SK-N-SH (cell line): ENCODE measurements around the gene ZER1. TPM values are rescaled to one million over a fixed set of nuclear protein-coding genes. Genes with fewer than 3 reads are reported as not detected.
A peak's percentile ranks its signal among the peaks of the same experiment; 100 is the strongest.

Source experiments
- CTCF ChIA-PET: fragments of 300-600, 350-600 bp; formaldehyde crosslinking; extraction: SDS; loops from one replicate; lab custom pipeline; 2021; lab: Yijun Ruan, JAX
- POLR2A ChIA-PET: fragments of 350-600 bp; sonication (Branson Sonifier 250); formaldehyde crosslinking; extraction: SDS; loops from one replicate; lab custom pipeline; 2020; ENCODE audit warnings: antibody characterized with exemption, inconsistent platforms; lab: Yijun Ruan, JAX
- DNase-seq: peaks from one replicate; pipeline ENCODE4 v3.0.0; 2012
- H2AFZ ChIP-seq: fragments of 200-600 bp; sonication (generic); 2 replicates; pipeline ENCODE4 v1.8.1; 2016; ENCODE audit warnings: antibody characterized with exemption, mild to moderate bottlenecking, low read depth
- H3F3A ChIP-seq: fragments of 200-600 bp; sonication (generic); replicated peaks from 2 replicates; pipeline ENCODE3; 2016; ENCODE audit warnings: antibody characterized with exemption, mild to moderate bottlenecking; ENCODE audit not compliant: insufficient read depth
- H3K27ac ChIP-seq, 2 experiments: fragments of 200-500 bp in 1 of 2; fragments of 200-600 bp in 1 of 2; sonication (Bioruptor generic) in 1 of 2; sonication (generic), shearing (Covaris generic) in 1 of 2; 2 replicates each; pipeline versions ENCODE4 v1.5.1 to v1.6.1; 2014 to 2016; ENCODE audit warnings: low read depth in 2 of 2, inconsistent platforms in 1 of 2, low read length in 1 of 2, mild to moderate bottlenecking in 1 of 2, mixed read lengths in 1 of 2
- H3K27me3 ChIP-seq: fragments of 200-600 bp; sonication (generic), shearing (Covaris generic); 2 replicates; pipeline ENCODE4 v1.6.1; 2016; ENCODE audit warnings: mixed run types; ENCODE audit not compliant: insufficient read depth
- H3K36me3 ChIP-seq, 2 experiments: fragments of 200-500 bp in 1 of 2; fragments of 200-600 bp in 1 of 2; sonication (Bioruptor generic) in 1 of 2; sonication (generic) in 1 of 2; replicated peaks in 1 of 2; 2 replicates each; pipeline versions ENCODE3 to v1.5.1; 2014 to 2016; ENCODE audit warnings: low read length in 1 of 2, mild to moderate bottlenecking in 1 of 2; ENCODE audit not compliant: insufficient read depth in 2 of 2, control insufficient read depth in 1 of 2
- H3K4me1 ChIP-seq, 2 experiments: fragments of 200-500 bp in 1 of 2; fragments of 200-600 bp in 1 of 2; sonication (Bioruptor generic) in 1 of 2; sonication (generic), shearing (Covaris generic) in 1 of 2; 2 replicates each; pipeline versions ENCODE4 v1.5.1 to v1.6.1; 2014 to 2016; ENCODE audit warnings: low read depth in 1 of 2, low read length in 1 of 2, mixed run types in 1 of 2; ENCODE audit not compliant: insufficient read depth in 2 of 2, control insufficient read depth in 1 of 2
- H3K4me2 ChIP-seq: fragments of 200-600 bp; sonication (generic), shearing (Covaris generic); 2 replicates; pipeline ENCODE4 v1.6.1; 2017; ENCODE audit warnings: mixed run types
- H3K4me3 ChIP-seq, 2 experiments: fragments of 200-500 bp in 1 of 2; fragments of 200-600 bp in 1 of 2; sonication (Bioruptor generic) in 1 of 2; sonication (generic), shearing (Covaris generic) in 1 of 2; 2 replicates each; pipeline versions ENCODE4 v1.5.1 to v1.8.1; 2014 to 2016; ENCODE audit warnings: low read depth in 2 of 2, inconsistent platforms in 1 of 2, low read length in 1 of 2, mild to moderate bottlenecking in 1 of 2, mixed read lengths in 1 of 2, moderate library complexity in 1 of 2
- H3K79me2 ChIP-seq: fragments of 200-600 bp; sonication (generic); 2 replicates; pipeline ENCODE4 v1.8.1; 2017; ENCODE audit warnings: mild to moderate bottlenecking; ENCODE audit not compliant: insufficient read depth
- H3K9ac ChIP-seq: fragments of 200-600 bp; sonication (generic); 2 replicates; pipeline ENCODE4 v1.6.1; 2017; ENCODE audit warnings: mixed run types
- H3K9me2 ChIP-seq: fragments of 200-600 bp; sonication (generic); 2 replicates; pipeline ENCODE4 v1.6.1; 2017; ENCODE audit warnings: mixed run types
- H3K9me3 ChIP-seq: fragments of 200-600 bp; sonication (generic); 2 replicates; pipeline ENCODE4 v1.6.1; 2017; ENCODE audit warnings: mixed run types, mild to moderate bottlenecking, moderate library complexity
- H4K20me1 ChIP-seq: fragments of 200-600 bp; sonication (generic); 2 replicates; pipeline ENCODE4 v1.6.1; 2017; ENCODE audit warnings: mild to moderate bottlenecking, mixed run types; ENCODE audit not compliant: insufficient read depth
- CHD2 ChIP-seq: fragments of 150-350 bp; IDR thresholded peaks from 2 replicates; pipeline ENCODE4 v1.6.1; 2018; ENCODE audit warnings: low read length; ENCODE audit not compliant: partially characterized antibody
- ELF1 ChIP-seq: IDR thresholded peaks from 2 replicates; pipeline ENCODE4 v1.4.0; 2012
- FOSL2 ChIP-seq: IDR thresholded peaks from 2 replicates; pipeline ENCODE4 v1.4.0; 2012; ENCODE audit warnings: low read depth, mild to moderate bottlenecking, moderate library complexity, borderline replicate concordance
- FOXJ3 ChIP-seq: sonication (generic); formaldehyde crosslinking; IDR thresholded peaks from 2 replicates; pipeline ENCODE4 v1.5.1; 2020; ENCODE audit warnings: mild to moderate bottlenecking, missing genetic modification reagents
- JUND ChIP-seq: IDR thresholded peaks from 2 replicates; pipeline ENCODE4 v1.4.0; 2012
- MAX ChIP-seq: IDR thresholded peaks from 2 replicates; pipeline ENCODE4 v1.4.0; 2012; ENCODE audit warnings: low read depth
- MXI1 ChIP-seq: IDR thresholded peaks from 2 replicates; pipeline ENCODE4 v1.6.1; 2012; ENCODE audit warnings: mild to moderate bottlenecking, low read depth, low read length, improper control_type of control experiment
- RAD21 ChIP-seq: IDR thresholded peaks from 2 replicates; pipeline ENCODE4 v1.6.1; 2012; ENCODE audit warnings: mild to moderate bottlenecking, low read length
- RCOR1 ChIP-seq: fragments of 150-350 bp; IDR thresholded peaks from 2 replicates; pipeline ENCODE4 v1.6.1; 2017; ENCODE audit warnings: antibody characterized with exemption, low read length
- SMC3 ChIP-seq: IDR thresholded peaks from 2 replicates; pipeline ENCODE4 v1.6.1; 2012; ENCODE audit warnings: low read depth, low read length, improper control_type of control experiment
- TAF1 ChIP-seq: IDR thresholded peaks from 2 replicates; pipeline ENCODE4 v1.6.1; 2012; ENCODE audit warnings: low read depth, mild to moderate bottlenecking, low read length, moderate library complexity, borderline replicate concordance
- YY1 ChIP-seq: IDR thresholded peaks from 2 replicates; pipeline ENCODE4 v1.4.0; 2012; ENCODE audit warnings: low read depth, mild to moderate bottlenecking
- WGBS: methylation state at CpG from one replicate; pipeline ENCODE4 v1.1.6; 2017; ENCODE audit warnings: low lambda C conversion rate; 5-methylcytosine and 5-hydroxymethylcytosine counted together
- polyA plus RNA-seq, 3 experiments: library from polyadenylated mRNA; depleted of rRNA; stranded (reverse); fragments of >200 nt; gene quantifications; 2 replicates each; pipeline ENCODE4 v1.2.3, GENCODE V29; 2012
- TF ChIP-seq, protein P1 (sequence below): IDR thresholded peaks from 2 replicates; pipeline ENCODE4; 2012
- TF ChIP-seq, protein P2 (sequence below): fragments of 200-600 bp; sonication (generic); IDR thresholded peaks from 2 replicates; pipeline ENCODE4 v1.6.1; 2017; ENCODE audit warnings: antibody characterized with exemption, mild to moderate bottlenecking, moderate library complexity

Gene ZER1
- polyA plus RNA-seq, 1 of the 3 experiments (the other 2 are of a cell fraction) = 30.9 TPM

- H3K9ac ChIP-seq = peak overlapping the region; percentile 84; the same call in 1 of the 2 replicates
- no peaks in the 10 kb centered on the region for H3K9me3 ChIP-seq
- H3K4me1 ChIP-seq = peaks cover 0 to 4% of the 10 kb centered on the region in 2 experiments; a peak in 1 of 4 replicates
- no peaks in the 10 kb centered on the region for H3K9me2 ChIP-seq
- H3K27ac ChIP-seq = no peak overlapping the region
- no peaks in the 10 kb centered on the region for H3K27me3 ChIP-seq
- TF ChIP-seq CHD2 = no peak
- peak overlapping the region; percentile 93 for H3K4me2 ChIP-seq
- peaks cover 19% of the 10 kb centered on the region for H3F3A ChIP-seq
- no peaks in the 10 kb centered on the region for H4K20me1 ChIP-seq
- no peaks in the 10 kb centered on the region for H3K79me2 ChIP-seq
- no peaks in the 10 kb centered on the region for H3K36me3 ChIP-seq
- DNase-seq = peak; percentile 27
- peak overlapping the region; percentile 68 to 85; a peak in 3 of 4 replicates for H3K4me3 ChIP-seq
- ChIA-PET CTCF (interaction anchor here (0.6 to 4.0 kb wide), 13 partner anchors 9 to 268 kb away, joined by 3 to 64 read pairs (median 4); partner anchors contain the start of genes ENDOG, SET and ZDHHC12), POLR2A (interaction anchor here (0.8 kb wide), 1 partner anchor 15 kb away, joined by 3 read pairs; the partner anchor contains the start of gene SET)
- no peak overlapping the region for H2AFZ ChIP-seq
- 95% methylated on average over 17 of the region's 31 CpGs for WGBS
Measured at GRCh38 chr9:128703616-128704355, 67.9 kb downstream of the ZER1 start.

DNA sequence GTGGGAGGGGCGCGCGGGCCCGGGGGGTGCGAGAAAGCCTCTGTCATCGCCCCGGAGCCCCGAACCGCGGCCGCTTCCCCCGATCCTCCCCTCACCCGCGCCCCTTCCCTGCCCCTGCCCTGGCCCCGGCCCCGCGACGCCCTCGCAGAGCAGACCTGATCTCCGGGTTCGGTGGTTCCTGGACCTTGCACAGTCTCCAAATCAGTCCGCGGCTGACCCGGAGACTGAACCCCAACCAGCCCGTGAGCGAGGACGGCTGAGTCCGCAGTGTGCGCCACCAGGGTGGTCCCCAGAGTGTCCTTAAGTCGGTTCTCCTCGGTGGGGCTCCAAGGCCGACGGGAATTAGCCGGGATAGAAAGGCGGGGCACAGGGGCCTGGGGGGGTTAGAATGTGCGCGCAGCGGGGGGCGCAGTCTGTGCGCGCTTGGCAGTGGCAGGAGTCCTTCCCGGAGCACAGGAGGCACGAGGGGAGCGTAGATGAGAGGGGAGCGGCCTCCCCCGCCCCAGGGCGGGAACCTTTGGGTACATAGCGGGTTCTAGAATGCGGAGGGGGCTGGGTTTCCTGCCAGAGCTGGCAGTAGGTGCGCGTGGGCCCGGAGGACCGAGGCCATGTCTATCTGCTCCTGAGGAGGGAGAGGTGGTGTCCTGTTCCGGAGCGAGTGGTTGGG lies 68.6 kb downstream of the ZER1 start:
- peak overlapping the region; percentile 93 for H3K4me2 ChIP-seq
- H3K27me3 ChIP-seq = no peaks in the 10 kb centered on the region
- WGBS = 26% methylated on average over 36 of the region's 55 CpGs
- no peaks in the 10 kb centered on the region for H3K9me2 ChIP-seq
- peaks cover 19% of the 10 kb centered on the region for H3F3A ChIP-seq
- no peaks in the 10 kb centered on the region for H3K79me2 ChIP-seq
- no peaks in the 10 kb centered on the region for H3K9me3 ChIP-seq
- no peak overlapping the region; a peak in 1 of 4 replicates for H3K27ac ChIP-seq
- TF ChIP-seq MAX (0 out of 2 replicates have a peak, but pooled peaks have one; percentile 4), CHD2 (no peak)
- H4K20me1 ChIP-seq = no peaks in the 10 kb centered on the region
- H3K36me3 ChIP-seq = no peaks in the 10 kb centered on the region
- ChIA-PET POLR2A (no interaction called here), CTCF (interaction anchor here (0.7 to 4.0 kb wide), 11 partner anchors 10 to 269 kb away, joined by 3 to 64 read pairs (median 4); partner anchors contain the start of genes ENDOG, SET and ZDHHC12)
- peak overlapping the region; percentile 97; the same call in 1 of the 2 replicates for H2AFZ ChIP-seq
- H3K4me3 ChIP-seq = peak overlapping the region; percentile 68 to 85
- peak; percentile 79 for DNase-seq
- H3K9ac ChIP-seq = peak overlapping the region; percentile 84
- peaks cover 0 to 4% of the 10 kb centered on the region in 2 experiments; a peak in 1 of 4 replicates for H3K4me1 ChIP-seq

GRCh38 chr9:128702445-128702948 lies 69.2 kb downstream of the ZER1 start, which contains the start of gene PKN3:
TSS of gene PKN3 (plus strand) at chr9:128702503. CDS start at chr9:128702916, 413 bp downstream.
- no CpG with 5 or more reads among the region's 65 CpGs for WGBS
- TF ChIP-seq, protein P1, sequence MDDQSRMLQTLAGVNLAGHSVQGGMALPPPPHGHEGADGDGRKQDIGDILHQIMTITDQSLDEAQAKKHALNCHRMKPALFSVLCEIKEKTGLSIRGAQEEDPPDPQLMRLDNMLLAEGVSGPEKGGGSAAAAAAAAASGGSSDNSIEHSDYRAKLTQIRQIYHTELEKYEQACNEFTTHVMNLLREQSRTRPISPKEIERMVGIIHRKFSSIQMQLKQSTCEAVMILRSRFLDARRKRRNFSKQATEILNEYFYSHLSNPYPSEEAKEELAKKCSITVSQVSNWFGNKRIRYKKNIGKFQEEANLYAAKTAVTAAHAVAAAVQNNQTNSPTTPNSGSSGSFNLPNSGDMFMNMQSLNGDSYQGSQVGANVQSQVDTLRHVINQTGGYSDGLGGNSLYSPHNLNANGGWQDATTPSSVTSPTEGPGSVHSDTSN = no peak
- TF ChIP-seq SMC3 = peak; percentile 26; the same call in 1 of the 2 replicates
- peak; percentile 27 for TF ChIP-seq CHD2
- peak; percentile 44; the same call in 1 of the 2 replicates for TF ChIP-seq ELF1
- TF ChIP-seq TAF1 = peak; percentile 35; the same call in 1 of the 2 replicates
- TF ChIP-seq FOSL2 = no peak
- TF ChIP-seq, protein P2, sequence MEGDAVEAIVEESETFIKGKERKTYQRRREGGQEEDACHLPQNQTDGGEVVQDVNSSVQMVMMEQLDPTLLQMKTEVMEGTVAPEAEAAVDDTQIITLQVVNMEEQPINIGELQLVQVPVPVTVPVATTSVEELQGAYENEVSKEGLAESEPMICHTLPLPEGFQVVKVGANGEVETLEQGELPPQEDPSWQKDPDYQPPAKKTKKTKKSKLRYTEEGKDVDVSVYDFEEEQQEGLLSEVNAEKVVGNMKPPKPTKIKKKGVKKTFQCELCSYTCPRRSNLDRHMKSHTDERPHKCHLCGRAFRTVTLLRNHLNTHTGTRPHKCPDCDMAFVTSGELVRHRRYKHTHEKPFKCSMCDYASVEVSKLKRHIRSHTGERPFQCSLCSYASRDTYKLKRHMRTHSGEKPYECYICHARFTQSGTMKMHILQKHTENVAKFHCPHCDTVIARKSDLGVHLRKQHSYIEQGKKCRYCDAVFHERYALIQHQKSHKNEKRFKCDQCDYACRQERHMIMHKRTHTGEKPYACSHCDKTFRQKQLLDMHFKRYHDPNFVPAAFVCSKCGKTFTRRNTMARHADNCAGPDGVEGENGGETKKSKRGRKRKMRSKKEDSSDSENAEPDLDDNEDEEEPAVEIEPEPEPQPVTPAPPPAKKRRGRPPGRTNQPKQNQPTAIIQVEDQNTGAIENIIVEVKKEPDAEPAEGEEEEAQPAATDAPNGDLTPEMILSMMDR = peak; percentile 96
- no peak for TF ChIP-seq YY1
- TF ChIP-seq JUND = no peak
- 0 out of 2 replicates have a peak, but pooled peaks have one; percentile 36 for TF ChIP-seq MAX
- TF ChIP-seq MXI1 = peak; percentile 47
- TF ChIP-seq RCOR1 = no peak; the same call in 1 of the 2 replicates
- no peak for TF ChIP-seq FOXJ3 (CRISPR knock-in tag)
- TF ChIP-seq RAD21 = peak; percentile 35

More at GRCh38 chr9:128702445-128702948, 69.2 kb downstream of the ZER1 start, which contains the start of gene PKN3:
- H3K9ac ChIP-seq = peak within 1 kb of the TSS; percentile 84
- peaks cover 19% of the 10 kb centered on the region for H3F3A ChIP-seq
- no peaks in the 10 kb centered on the region for H3K9me2 ChIP-seq
- no peaks in the 10 kb centered on the region for H3K36me3 ChIP-seq
- H3K4me3 ChIP-seq = peak within 1 kb of the TSS; percentile 68 to 85
- DNase-seq = peak; percentile 98
- peak within 1 kb of the TSS in 1 of 2 experiments; percentile 38; a peak in 2 of 4 replicates for H3K27ac ChIP-seq
- H3K79me2 ChIP-seq = no peaks in the 10 kb centered on the region
- H3K9me3 ChIP-seq = no peaks in the 10 kb centered on the region
- H3K4me2 ChIP-seq = peak within 1 kb of the TSS; percentile 93
- H2AFZ ChIP-seq = peak within 1 kb of the TSS; percentile 97; the same call in 1 of the 2 replicates
- H3K27me3 ChIP-seq = no peaks in the 10 kb centered on the region
- peaks cover 0 to 4% of the 10 kb centered on the region in 2 experiments; a peak in 1 of 4 replicates for H3K4me1 ChIP-seq
- ChIA-PET CTCF (interaction anchor here (0.6 to 4.0 kb wide), 36 partner anchors 9 to 361 kb away, joined by 3 to 64 read pairs (median 4); partner anchors contain the start of genes DYNC2I2, ENDOG, SET and SPOUT1), POLR2A (no interaction called here)
- no peaks in the 10 kb centered on the region for H4K20me1 ChIP-seq
